GM18909 (cell line): ENCODE data around the gene NAV3.
A peak's percentile ranks its signal among the peaks of the same experiment; 100 is the strongest.

Experiments
- ATAC-seq: cut with Tn5 transposase; IDR thresholded peaks from one replicate; pipeline ENCODE4 v1.9.1; 2021; ENCODE audit warnings: mild to moderate bottlenecking; ENCODE audit not compliant: unreplicated experiment, poor library complexity

The NAV3 gene

DNA sequence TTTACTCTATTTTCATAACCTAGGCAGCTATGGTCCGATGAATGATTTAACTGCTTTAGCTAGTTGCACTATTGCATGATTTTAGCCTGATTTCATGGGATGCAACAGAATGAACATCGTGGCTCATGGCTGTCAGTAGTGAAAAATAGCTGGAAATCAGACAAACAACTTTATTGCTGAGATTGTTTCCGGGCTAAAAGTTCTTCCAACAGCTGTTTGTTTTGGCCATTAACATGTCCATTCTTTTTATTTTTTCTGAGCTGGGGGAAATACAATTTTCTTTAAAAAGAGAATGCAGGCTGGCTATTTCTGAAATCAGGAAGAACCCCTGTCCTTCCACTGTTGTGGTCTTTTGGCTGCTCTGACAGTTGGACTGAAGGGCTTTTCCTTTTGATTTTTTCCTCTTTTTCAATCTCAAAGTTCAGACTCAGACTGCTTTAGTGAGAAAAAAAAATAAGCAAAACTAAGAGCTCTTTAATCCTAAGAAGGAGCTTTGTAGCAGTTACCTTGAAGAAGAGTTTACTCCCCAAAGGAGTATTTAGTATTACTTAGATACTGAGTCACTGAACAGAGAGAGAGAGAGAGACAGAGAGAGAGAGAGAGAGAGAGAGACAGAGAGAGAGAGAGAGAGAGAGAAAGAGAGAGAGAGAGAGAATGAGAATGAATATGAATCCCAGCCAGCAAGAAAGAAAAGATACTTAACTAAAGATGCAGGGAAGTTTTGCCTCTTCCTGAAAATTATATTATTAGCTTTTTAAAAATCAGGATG lies at the start of gene NAV3:
NAV3 (plus strand) TSS at position 312 of the 769 bp plus-strand sequence. CDS start 568 bp downstream, outside the sequence.
- no peak for ATAC-seq

DNA sequence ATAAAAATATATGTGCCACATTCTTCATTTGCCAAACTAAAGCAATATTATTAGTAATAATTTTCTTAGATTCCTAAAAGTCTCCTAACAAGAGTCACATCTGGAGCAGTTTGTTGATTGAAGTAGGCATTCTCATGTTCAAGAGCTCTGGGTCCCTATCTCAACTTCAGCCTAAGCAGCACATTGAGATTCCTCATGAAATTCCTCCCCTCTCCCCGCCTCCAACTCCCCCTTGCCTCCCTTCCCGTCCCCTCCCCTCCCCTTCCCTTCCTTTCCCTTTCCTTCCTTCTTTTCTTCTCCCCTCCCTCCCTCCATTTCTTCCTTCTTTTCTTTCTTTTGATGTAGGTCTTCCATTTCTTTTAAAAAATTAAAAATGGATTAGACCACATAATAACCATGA lies 48.7 kb upstream of the NAV3 start:
- no peak for ATAC-seq

DNA sequence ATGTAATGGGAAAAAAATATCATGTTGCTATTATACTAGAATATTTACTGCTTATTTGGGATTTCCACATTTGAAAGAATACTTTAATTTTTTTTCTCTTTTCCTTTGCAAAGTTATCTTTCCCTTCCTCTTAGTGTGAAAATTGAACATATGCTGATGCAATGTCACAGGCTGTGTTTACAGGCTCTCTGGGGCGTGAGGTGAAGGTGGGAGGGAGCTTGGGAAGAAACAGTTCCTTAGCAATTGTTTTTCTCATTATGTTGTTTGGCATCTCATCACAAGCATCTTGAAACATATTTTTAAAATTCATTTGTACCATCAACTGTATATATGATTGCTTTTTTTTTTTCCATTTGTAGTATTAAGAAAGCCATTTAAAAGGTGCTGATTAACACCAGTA lies 47.9 kb upstream of the NAV3 start:
- ATAC-seq, result no peak

DNA sequence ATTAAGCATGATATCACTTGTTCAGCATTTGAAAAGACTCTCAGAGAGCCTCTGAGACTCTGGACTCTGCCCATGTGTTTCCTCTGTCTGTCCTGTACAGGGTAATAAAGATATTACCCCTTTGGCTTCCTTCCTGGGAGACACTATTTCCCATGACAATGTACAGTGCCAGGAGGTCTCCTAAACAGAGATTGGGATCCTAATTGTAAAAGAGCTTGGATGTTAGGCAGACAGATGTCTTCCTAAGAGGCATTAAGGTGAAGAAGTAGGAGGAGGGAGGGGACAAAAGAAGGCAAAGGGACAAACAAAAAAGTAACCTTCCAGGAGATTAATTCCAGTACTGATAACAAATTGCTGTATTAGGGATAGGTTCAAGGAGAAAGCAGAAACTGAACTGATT lies 45.5 kb upstream of the NAV3 start:
- ATAC-seq, result no peak

DNA sequence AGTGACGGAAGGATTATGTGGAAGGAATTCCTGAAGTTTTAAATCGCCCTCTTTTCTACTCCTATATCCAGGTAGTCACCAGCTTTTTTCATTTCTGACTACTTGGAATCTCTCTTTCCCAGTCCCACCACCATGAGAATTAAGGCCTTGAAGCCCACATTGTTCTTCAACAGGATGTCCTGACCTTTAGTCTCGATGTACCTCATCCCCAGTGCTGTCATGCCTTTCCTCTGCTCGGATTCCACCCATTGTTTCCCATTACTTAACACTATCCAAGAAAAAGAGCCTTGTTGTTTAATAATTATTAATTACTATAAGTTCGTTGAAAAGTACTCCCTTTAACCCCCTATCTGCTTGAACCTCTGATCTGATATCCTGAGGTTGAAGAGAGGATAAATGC lies 44.0 kb upstream of the NAV3 start:
- ATAC-seq, result no peak

- ATAC-seq, result no peak
Observed at GRCh38 chr12:77788231-77789168, 42.2 kb upstream of the NAV3 start.

DNA sequence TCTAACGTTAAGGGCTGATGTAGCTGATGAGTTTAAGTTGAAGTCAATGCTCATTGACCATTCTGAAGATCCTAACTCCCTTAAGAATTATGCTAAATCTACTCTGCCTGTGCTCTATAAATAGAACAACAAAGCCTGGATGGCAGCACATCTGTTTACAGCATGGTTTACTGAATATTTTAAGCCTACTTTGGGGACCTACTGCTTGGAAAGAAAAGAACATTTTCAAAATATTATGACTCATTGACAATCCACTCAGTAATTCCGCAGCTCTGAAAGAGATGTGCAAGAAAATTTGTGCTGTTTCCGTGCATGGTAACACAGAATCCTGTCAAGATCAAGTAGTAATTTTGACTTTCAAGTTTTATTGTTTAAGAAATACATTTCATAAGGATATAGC lies 35.0 kb upstream of the NAV3 start:
- no peak for ATAC-seq

GRCh38 chr12:77796775-77797174 lies 33.9 kb upstream of the NAV3 start:
- no peak for ATAC-seq

- ATAC-seq, result no peak
Observed at GRCh38 chr12:77800501-77800900, 30.2 kb upstream of the NAV3 start.

DNA sequence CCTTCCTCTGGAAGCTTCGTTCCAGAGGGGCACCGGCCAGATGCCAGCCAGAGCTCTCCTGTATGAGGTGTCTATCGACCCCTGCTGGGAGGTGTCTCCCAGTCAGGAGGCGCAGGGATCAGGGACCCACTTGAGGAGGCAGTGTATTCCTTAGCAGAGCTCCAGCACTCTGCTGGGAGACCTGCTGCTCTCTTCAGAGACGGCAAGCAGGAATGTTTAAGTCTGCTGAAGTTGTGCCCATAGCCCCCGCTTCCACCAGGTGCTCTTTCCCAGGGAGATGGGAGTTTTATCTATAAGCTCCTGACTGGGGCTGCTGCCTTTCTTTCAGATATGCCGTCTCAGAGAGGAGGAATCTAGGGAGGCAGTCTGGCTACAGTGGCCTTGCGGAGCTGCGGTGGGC lies 22.2 kb upstream of the NAV3 start:
- ATAC-seq, result no peak

- no peak for ATAC-seq
Observed at GRCh38 chr12:77813558-77813957, 17.1 kb upstream of the NAV3 start.

GRCh38 chr12:77814386-77814785 lies 16.3 kb upstream of the NAV3 start:
- ATAC-seq, result no peak

- peak; percentile 97 for ATAC-seq
Observed at GRCh38 chr12:77816196-77816595, 14.5 kb upstream of the NAV3 start.

DNA sequence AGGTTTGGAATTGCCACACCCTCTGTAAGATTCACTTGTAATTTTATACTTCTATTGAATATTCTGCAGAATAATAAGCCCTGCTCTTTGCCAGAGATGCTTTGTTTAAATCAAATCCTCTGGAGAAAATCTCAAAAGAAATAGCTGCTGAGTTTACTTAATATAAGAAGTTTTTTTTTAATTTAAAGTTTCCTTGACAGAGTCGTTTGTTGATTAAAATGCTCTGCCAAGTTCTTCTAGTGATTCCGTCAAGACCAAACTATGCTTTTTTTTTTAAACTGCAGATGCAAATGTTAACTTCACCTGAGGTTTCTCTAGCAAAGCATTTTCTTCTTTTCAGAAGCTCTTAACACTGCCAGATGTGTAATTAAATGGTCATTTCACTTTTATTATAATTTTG lies 13.4 kb upstream of the NAV3 start:
- no peak for ATAC-seq

- no peak for ATAC-seq
Observed at GRCh38 chr12:77818351-77818750, 12.3 kb upstream of the NAV3 start.

DNA sequence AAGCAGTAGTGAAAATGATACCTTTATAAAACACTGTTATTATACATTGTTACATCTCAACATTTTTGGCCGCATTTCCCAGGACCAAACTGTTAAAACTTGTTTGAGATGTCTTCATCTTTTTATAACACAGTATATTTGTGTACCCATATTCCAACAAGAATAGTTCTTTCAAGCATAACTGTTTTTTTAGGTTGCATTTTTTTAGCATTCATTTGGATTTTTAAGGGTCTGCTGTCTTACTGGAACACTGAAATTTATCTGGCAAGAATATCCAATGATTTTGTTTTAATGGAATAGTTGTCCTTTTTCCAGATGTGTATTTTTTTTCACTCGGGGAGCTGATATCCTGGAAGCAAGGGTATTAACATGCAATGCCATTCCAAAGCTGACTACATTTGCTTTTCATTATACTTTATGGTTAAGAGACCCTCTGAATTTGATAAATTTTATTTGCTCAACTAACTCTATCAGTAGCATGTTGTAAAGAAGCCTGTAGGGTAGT lies 8.9 kb upstream of the NAV3 start:
- ATAC-seq, result no peak

- ATAC-seq, result no peak
Observed at GRCh38 chr12:77833329-77833728, 2.6 kb downstream of the NAV3 start.

DNA sequence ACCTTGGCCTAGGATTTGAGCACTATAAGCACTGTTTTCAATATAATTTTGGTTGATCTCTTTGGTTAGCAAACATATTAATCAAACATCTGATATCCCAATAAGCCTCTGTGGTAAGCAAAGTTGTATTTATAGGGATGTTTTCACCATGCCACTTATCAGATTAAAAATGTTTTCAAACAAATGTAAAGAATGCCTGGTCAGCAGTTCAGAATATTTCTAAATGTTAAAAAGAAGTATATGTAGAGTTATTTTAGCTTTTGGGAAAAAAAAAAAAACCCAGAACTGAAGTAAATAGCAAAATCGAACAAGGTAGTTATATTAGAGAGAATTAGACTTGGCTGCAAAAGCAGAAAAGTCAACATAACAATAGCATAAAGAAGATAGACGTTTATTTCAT lies 3.9 kb downstream of the NAV3 start:
- ATAC-seq, result no peak

GRCh38 chr12:77835969-77836368 lies 5.3 kb downstream of the NAV3 start:
- no peak for ATAC-seq

GRCh38 chr12:77837876-77838291 lies 7.2 kb downstream of the NAV3 start:
- no peak for ATAC-seq

- ATAC-seq, result no peak
Observed at GRCh38 chr12:77841521-77841920, 10.8 kb downstream of the NAV3 start.
